Ovary (tissue), 3 donors: ENCODE measurements around the gene SDC3.

ENCODE experiments used
- EP300 ChIP-seq: sonication (generic); formaldehyde crosslinking; IDR thresholded peaks from one replicate; pipeline ENCODE4 v1.6.1; 2017; ENCODE audit warnings: antibody characterized with exemption
- POLR2A ChIP-seq: fragments of 450-650 bp; IDR thresholded peaks from one replicate; pipeline ENCODE4 v1.6.1; 2017; ENCODE audit warnings: antibody characterized with exemption, mild to moderate bottlenecking, moderate library complexity
- TF ChIP-seq, protein P1 (sequence below), 3 donors: fragments of 450-650 bp in 2 of 3; fragments of 200-600 bp in 1 of 3; IDR thresholded peaks; one replicate each; pipeline versions ENCODE4 v1.5.1 to v1.8.0; 2016 to 2022; ENCODE audit warnings: antibody characterized with exemption in 3 of 3, mild to moderate bottlenecking in 1 of 3
- donor health status: DM: no; HTN: no; CAD: no.

DNA sequence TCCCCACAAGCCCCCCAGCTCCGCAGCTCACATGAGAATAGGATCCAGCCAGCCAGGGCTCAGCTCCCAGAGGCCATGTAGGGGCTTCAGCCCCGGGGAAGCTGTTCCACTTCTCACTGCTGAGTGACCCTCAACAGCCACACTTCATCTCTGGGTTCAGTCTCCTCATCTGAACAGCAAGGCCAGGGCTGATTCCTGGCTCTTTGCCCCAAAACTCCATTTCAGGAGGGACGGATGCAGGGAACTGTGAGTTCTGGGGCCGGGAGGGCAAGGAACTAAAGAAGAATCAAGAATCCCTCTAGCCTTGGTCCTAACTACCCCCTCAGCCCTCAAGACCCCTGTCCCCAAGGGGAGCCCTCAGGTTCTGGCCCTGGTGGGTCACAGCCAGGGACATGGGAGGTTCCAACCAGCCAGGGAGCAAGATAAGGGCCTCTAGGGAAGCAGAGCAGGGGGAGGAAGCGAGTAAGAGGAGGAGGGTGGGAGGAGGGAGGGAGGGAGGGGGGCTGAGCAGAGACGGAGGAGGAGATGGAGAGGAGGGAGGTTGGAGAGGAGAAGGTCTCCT is 13.1 kb downstream of the SDC3 start:
- TF ChIP-seq, protein P1, sequence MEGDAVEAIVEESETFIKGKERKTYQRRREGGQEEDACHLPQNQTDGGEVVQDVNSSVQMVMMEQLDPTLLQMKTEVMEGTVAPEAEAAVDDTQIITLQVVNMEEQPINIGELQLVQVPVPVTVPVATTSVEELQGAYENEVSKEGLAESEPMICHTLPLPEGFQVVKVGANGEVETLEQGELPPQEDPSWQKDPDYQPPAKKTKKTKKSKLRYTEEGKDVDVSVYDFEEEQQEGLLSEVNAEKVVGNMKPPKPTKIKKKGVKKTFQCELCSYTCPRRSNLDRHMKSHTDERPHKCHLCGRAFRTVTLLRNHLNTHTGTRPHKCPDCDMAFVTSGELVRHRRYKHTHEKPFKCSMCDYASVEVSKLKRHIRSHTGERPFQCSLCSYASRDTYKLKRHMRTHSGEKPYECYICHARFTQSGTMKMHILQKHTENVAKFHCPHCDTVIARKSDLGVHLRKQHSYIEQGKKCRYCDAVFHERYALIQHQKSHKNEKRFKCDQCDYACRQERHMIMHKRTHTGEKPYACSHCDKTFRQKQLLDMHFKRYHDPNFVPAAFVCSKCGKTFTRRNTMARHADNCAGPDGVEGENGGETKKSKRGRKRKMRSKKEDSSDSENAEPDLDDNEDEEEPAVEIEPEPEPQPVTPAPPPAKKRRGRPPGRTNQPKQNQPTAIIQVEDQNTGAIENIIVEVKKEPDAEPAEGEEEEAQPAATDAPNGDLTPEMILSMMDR (IDR thresholded peaks at IDR 0.05), result no peak
- TF ChIP-seq POLR2A, result no peak
- no peak for TF ChIP-seq EP300
